Activated CD8-positive, alpha-beta memory T cell treated with anti-CD3 and anti-CD28 coated beads, Interleukin-2, amount 50 U/mL, for 48 hours (primary cell): ENCODE results near the gene CCDC169.
"Not testable (repeated sequence)": the region's sequence is repeated elsewhere in the genome, so short reads cannot be mapped to it uniquely, and the experiment has no call there.

Experiments used
- DNase-seq: peaks from one replicate; pipeline ENCODE4 v3.0.0-alpha.2; 2020

The CCDC169 gene

GRCh38 chr13:36313047-36313969, 15.7 kb upstream of the CCDC169 start:
- DNase-seq = no peak

GRCh38 chr13:36310417-36311108, 12.9 kb upstream of the CCDC169 start:
- no peak for DNase-seq

GRCh38 chr13:36302289-36302688, 4.7 kb upstream of the CCDC169 start:
- DNase-seq = no peak

- DNase-seq = not testable (repeated sequence)
Observed at GRCh38 chr13:36299469-36299868, 1.9 kb upstream of the CCDC169 start.

- no peak for DNase-seq
Observed at GRCh38 chr13:36298535-36299068, 988 bp upstream of the CCDC169 start.

GRCh38 chr13:36294096-36294495, 3.5 kb downstream of the CCDC169 start:
- no peak for DNase-seq

- no peak for DNase-seq
Observed at GRCh38 chr13:36293497-36293896, 4.1 kb downstream of the CCDC169 start.

- DNase-seq = no peak
Observed at GRCh38 chr13:36288794-36289391, 8.7 kb downstream of the CCDC169 start.

GRCh38 chr13:36286006-36286405, 11.6 kb downstream of the CCDC169 start:
- no peak for DNase-seq

- no peak for DNase-seq
Observed at GRCh38 chr13:36282821-36283432, 14.7 kb downstream of the CCDC169 start.

GRCh38 chr13:36275190-36276002, 22.2 kb downstream of the CCDC169 start:
- DNase-seq = no peak

GRCh38 chr13:36273431-36273830, 24.2 kb downstream of the CCDC169 start:
- DNase-seq = no peak

GRCh38 chr13:36261976-36262375, 35.6 kb downstream of the CCDC169 start:
- no peak for DNase-seq

GRCh38 chr13:36261011-36261410, 36.6 kb downstream of the CCDC169 start:
- DNase-seq = no peak

GRCh38 chr13:36259361-36260137, 38.1 kb downstream of the CCDC169 start:
- no peak for DNase-seq

- DNase-seq = no peak
Observed at GRCh38 chr13:36258831-36259230, 38.8 kb downstream of the CCDC169 start.

GRCh38 chr13:36251526-36251925, 46.1 kb downstream of the CCDC169 start:
- no peak for DNase-seq

GRCh38 chr13:36251017-36251416, 46.6 kb downstream of the CCDC169 start:
- no peak for DNase-seq

GRCh38 chr13:36248700-36249099, 48.9 kb downstream of the CCDC169 start:
- no peak for DNase-seq

- no peak for DNase-seq
Observed at GRCh38 chr13:36244990-36245389, 52.6 kb downstream of the CCDC169 start.

- no peak for DNase-seq
Observed at GRCh38 chr13:36244073-36244472, 53.5 kb downstream of the CCDC169 start.
